ENCODE results near the gene LAMA5. TPM values are rescaled to one million over a fixed set of nuclear protein-coding genes. Genes with fewer than 3 reads are reported as not detected.

The LAMA5 gene
- total and polyA plus RNA-seq, 2 of the 8 experiments (the other 6 are each of a cell fraction or from before 2014, with no cell fraction given), result 34.4 to 225 TPM

GRCh38 chr20:62405108-62405980, 38.2 kb upstream of the LAMA5 start:
- no peaks in the 10 kb centered on the region for H3K9me3 ChIP-seq (ENCODE audit: insufficient read depth in 2 of 2, low read depth in 1 of 2, low read length in 1 of 2)
- FAIRE-seq, result no peak
- no peak overlapping the region for H3K56ac ChIP-seq (replicated peaks; ENCODE audit: insufficient read length, low read depth, low read length)
- 0 out of 2 replicates have a peak overlapping the region, but pooled peaks have one; percentile 13 for H2BK5ac ChIP-seq (ENCODE audit: low read depth, low read length)
- no peak overlapping the region for H3K27ac ChIP-seq (ENCODE audit: low read depth, low read length)
- no peak overlapping the region; a peak in 1 of 4 replicates for H3K4me2 ChIP-seq (ENCODE audit: insufficient read depth in 1 of 2, low read depth in 2 of 2, low read length in 2 of 2)
- POLR2A ChIA-PET (ENCODE audit: partially characterized antibody), result interaction anchor here (0.6 to 7.7 kb wide), 8 partner anchors 9 to 83 kb away, joined by 3 to 105 read pairs (median 4); partner anchors contain the start of genes LAMA5 and RPS21
- no peak overlapping the region for H3K14ac ChIP-seq (ENCODE audit: insufficient read length)
- peaks cover 0 to 28% (median 11%) of the 10 kb centered on the region in 4 experiments; a peak in 6 of 7 replicates for H3K4me1 ChIP-seq (replicated peaks in 1 of 4; ENCODE audit: control insufficient read depth in 3 of 4, insufficient read depth in 4 of 4, low read length in 3 of 4)
- no peak overlapping the region for H3K9ac ChIP-seq (replicated peaks in 1 of 4; ENCODE audit: extremely low read depth in 1 of 4, low read depth in 3 of 4, low read length in 3 of 4)
- H2BK12ac ChIP-seq (ENCODE audit: low read depth, low read length), result no peak overlapping the region
- H3K4ac ChIP-seq (replicated peaks; ENCODE audit: insufficient read length, low read depth, low read length), result no peak overlapping the region
- H3K27me3 ChIP-seq (replicated peaks in 1 of 4; ENCODE audit: control insufficient read depth in 3 of 4, extremely low read depth in 1 of 4, insufficient read depth in 3 of 4, low read length in 3 of 4), result peaks cover 0 to 8% (median 1%) of the 10 kb centered on the region in 4 experiments; a peak in 2 of 7 replicates
- no peak overlapping the region for H3K18ac ChIP-seq (ENCODE audit: extremely low read depth, low read length)
- H3K79me1 ChIP-seq (ENCODE audit: low read depth, low read length), result no peaks in the 10 kb centered on the region; the same call in 1 of the 2 replicates
- H4K91ac ChIP-seq (replicated peaks; ENCODE audit: insufficient read length, low read length), result no peak overlapping the region
- H3K79me2 ChIP-seq (ENCODE audit: control insufficient read depth in 1 of 2, insufficient read depth in 2 of 2, low read length in 2 of 2), result no peaks in the 10 kb centered on the region; a peak in 1 of 4 replicates
- CTCF ChIA-PET (ENCODE audit: partially characterized antibody), result interaction anchor here (0.7 to 7.6 kb wide), 17 partner anchors 9 to 399 kb away, joined by 3 to 103 read pairs (median 3); partner anchors contain the start of genes OGFR and RPS21
- H2AFZ ChIP-seq (ENCODE audit: low read length), result no peak overlapping the region
- no peak overlapping the region for H2BK120ac ChIP-seq (replicated peaks; ENCODE audit: low read depth, low read length)
- H3K23me2 ChIP-seq (ENCODE audit: low read depth, low read length), result no peaks in the 10 kb centered on the region; the same call in 1 of the 2 replicates
- no peak overlapping the region for H3K23ac ChIP-seq (ENCODE audit: insufficient read length)
- H3K4me3 ChIP-seq (ENCODE audit: extremely low read depth in 1 of 4, insufficient read depth in 2 of 4, low read depth in 3 of 4, low read length in 4 of 4), result no peak overlapping the region
- no peaks in the 10 kb centered on the region for H3K36me3 ChIP-seq (ENCODE audit: control insufficient read depth in 2 of 4, insufficient read depth in 4 of 4, low read length in 3 of 4)
- no peak overlapping the region for H2BK20ac ChIP-seq (ENCODE audit: low read length)
- 0 out of 2 replicates have a peak overlapping the region, but pooled peaks have one; percentile 72 for H2BK15ac ChIP-seq (ENCODE audit: low read length)
- H2AK5ac ChIP-seq (ENCODE audit: low read depth, low read length), result no peak overlapping the region
- H4K20me1 ChIP-seq (replicated peaks in 1 of 2; ENCODE audit: control insufficient read depth in 1 of 2, insufficient read depth in 2 of 2, low read length in 2 of 2), result peaks cover 0 to 22% of the 10 kb centered on the region in 2 experiments
- no peak for DNase-seq (ENCODE audit: low read depth in 1 of 2, low spot score in 2 of 2)
- H4K5ac ChIP-seq (ENCODE audit: insufficient read length, low read depth, low read length), result no peak overlapping the region
- no peak overlapping the region for H4K8ac ChIP-seq (ENCODE audit: extremely low read depth, insufficient read depth, low read length)
- WGBS, 2 experiments (ENCODE audit: extremely low coverage in 1 of 2, insufficient coverage in 1 of 2, insufficient read length in 1 of 2, insufficient replicate concordance in 2 of 2, low coverage in 1 of 2, low lambda C conversion rate in 2 of 2, missing lambda C conversion rate in 1 of 2), result 85% methylated on average over 22 of the region's 23 CpGs; no CpG with 5 or more reads in 1 of the 2 experiments
- TF ChIP-seq CREB1 (IDR thresholded peaks at IDR 0.05) (0 out of 2 replicates have a peak, but pooled peaks have one; percentile 22), CEBPB (IDR thresholded peaks at IDR 0.05; ENCODE audit: low read depth, low read length) (peak; percentile 91), RAD21 (IDR thresholded peaks at IDR 0.05 in 1 of 2, conservative IDR thresholded peaks at IDR 0.05 in 1 of 2; ENCODE audit: low read depth in 2 of 2, low read length in 2 of 2) (peak; percentile 66 to 76), TEAD4 (IDR thresholded peaks at IDR 0.05; ENCODE audit: low read depth, low read length) (no peak), NRF1 (IDR thresholded peaks at IDR 0.05; ENCODE audit: low read depth, low read length) (no peak)
- TF ChIP-seq, protein P1, sequence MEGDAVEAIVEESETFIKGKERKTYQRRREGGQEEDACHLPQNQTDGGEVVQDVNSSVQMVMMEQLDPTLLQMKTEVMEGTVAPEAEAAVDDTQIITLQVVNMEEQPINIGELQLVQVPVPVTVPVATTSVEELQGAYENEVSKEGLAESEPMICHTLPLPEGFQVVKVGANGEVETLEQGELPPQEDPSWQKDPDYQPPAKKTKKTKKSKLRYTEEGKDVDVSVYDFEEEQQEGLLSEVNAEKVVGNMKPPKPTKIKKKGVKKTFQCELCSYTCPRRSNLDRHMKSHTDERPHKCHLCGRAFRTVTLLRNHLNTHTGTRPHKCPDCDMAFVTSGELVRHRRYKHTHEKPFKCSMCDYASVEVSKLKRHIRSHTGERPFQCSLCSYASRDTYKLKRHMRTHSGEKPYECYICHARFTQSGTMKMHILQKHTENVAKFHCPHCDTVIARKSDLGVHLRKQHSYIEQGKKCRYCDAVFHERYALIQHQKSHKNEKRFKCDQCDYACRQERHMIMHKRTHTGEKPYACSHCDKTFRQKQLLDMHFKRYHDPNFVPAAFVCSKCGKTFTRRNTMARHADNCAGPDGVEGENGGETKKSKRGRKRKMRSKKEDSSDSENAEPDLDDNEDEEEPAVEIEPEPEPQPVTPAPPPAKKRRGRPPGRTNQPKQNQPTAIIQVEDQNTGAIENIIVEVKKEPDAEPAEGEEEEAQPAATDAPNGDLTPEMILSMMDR (IDR thresholded peaks at IDR 0.05; ENCODE audit: control extremely low read depth in 1 of 3, insufficient read depth in 1 of 3, low read depth in 1 of 3, low read length in 3 of 3), result peak in 2 of 3 experiments; percentile 62 to 86; a peak in 3 of 4 replicates
- TF ChIP-seq, protein P2, sequence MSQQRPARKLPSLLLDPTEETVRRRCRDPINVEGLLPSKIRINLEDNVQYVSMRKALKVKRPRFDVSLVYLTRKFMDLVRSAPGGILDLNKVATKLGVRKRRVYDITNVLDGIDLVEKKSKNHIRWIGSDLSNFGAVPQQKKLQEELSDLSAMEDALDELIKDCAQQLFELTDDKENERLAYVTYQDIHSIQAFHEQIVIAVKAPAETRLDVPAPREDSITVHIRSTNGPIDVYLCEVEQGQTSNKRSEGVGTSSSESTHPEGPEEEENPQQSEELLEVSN (IDR thresholded peaks at IDR 0.05), result no peak

Data from H1 (cell line).